HG03521 (cell line): Measurements from ENCODE around the gene ROR2.

ENCODE experiments used
- ATAC-seq: cut with Tn5 transposase; IDR thresholded peaks from one replicate; pipeline ENCODE4 v1.9.1; 2021; ENCODE audit warnings: mild to moderate bottlenecking, moderate library complexity; ENCODE audit not compliant: unreplicated experiment

Gene ROR2

GRCh38 chr9:91782708-91783214 lies 167.3 kb downstream of the ROR2 start:
- ATAC-seq = no peak

DNA sequence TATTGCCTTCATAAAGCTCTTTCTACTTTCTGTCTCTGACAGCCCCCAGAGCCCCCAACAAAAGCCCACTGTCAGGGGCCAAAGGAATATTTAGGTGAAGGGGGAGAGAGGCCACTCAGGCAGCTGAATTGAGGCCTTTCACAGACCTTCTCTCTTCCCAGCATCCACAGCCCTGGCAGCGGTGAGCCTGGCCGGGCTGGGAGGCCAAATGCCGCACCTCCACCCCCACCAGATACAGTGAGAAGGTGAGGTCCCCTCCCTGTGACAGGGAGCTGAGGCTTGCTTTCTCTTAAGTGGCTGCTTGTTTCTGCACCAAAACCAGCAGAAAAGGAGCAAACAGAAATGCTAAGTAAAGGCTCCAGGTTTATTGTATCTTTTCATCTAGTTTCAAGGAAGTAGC lies 168.1 kb downstream of the ROR2 start:
- no peak for ATAC-seq

- ATAC-seq = no peak
These were observed 168.9 kb downstream of the ROR2 start for GRCh38 chr9:91781116-91781515.

DNA sequence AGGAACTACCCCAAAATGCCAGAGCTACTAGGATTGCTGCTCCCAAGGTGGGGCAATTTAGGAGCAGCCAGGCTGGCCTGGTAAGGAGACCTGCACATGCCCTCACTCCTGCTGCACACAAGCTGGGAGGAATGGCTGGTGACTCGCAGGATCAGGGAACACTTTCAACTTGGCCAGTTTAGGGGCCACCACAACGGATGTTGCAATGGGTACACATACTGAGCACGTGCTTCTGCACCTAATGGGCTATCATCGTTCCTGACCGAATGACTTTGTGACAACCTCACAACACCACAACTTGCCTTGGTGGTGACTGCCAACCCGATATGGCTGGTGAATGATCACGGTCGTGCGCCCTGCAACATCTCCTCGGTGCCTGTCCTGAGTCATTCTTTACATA lies 172.0 kb downstream of the ROR2 start:
- ATAC-seq = no peak

GRCh38 chr9:91777292-91777830 lies 172.7 kb downstream of the ROR2 start:
- ATAC-seq = no peak

DNA sequence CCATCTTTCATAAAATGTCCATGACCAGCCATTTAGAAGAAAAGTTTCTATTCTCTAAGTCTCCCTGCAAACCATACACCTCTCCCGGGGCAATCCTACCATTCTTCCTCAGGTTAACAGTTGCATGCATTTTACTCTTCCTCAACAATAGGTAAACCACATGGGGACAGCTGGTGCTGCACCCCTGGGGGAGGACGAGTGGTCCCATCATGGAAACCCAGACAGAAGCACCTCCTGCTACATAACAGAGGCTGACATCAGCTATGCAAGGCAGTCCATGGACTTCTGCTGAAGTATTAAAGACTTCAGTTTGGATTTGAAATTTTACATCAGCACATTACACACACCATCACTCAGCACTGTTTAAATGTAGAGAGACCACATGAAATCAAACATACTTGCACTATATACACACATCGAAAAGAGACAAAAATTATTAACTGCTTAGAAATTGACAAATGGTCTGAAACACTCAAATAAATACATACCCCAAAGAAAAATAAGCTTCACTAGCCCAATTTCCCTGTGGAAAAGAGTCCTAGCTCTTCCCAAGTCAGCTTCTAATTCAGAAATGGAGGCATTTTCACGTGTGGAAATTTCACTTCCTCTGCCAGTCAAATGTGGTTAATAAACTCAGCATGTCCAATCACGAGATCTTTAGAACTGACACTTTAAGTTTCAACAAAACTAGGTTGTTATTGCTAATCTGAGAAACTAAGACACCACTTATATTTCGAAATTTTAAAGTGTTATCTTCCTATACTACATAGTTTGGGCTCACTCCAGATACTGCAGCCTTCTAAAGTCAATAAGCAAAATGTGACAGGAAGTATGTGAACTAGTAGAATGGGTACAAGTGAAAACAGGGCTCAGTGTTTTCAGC lies 173.4 kb downstream of the ROR2 start:
- ATAC-seq = no peak

DNA sequence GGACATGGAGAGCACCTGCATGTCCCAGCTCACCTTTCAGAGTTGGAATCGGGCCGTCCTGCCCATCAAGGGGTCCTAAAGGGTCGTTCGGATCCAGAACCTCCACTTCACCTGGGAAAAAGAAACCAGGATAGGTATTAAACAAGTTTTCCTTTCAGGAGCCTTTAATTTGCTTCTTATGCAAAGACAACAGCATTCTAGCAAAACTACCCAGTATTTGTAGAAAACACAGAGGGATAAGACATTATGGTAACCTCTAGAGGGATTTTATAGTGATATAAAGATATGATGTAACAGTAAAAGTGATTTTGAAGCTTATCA lies 174.4 kb downstream of the ROR2 start:
- ATAC-seq = no peak

GRCh38 chr9:91775011-91775707 lies 174.9 kb downstream of the ROR2 start:
- no peak for ATAC-seq

GRCh38 chr9:91773156-91773555 lies 176.9 kb downstream of the ROR2 start:
- no peak for ATAC-seq

- no peak for ATAC-seq
These were observed 178.2 kb downstream of the ROR2 start for GRCh38 chr9:91771864-91772263.

- no peak for ATAC-seq
These were observed 179.0 kb downstream of the ROR2 start for GRCh38 chr9:91771027-91771426.

- no peak for ATAC-seq
These were observed 179.8 kb downstream of the ROR2 start for GRCh38 chr9:91770229-91770628.

DNA sequence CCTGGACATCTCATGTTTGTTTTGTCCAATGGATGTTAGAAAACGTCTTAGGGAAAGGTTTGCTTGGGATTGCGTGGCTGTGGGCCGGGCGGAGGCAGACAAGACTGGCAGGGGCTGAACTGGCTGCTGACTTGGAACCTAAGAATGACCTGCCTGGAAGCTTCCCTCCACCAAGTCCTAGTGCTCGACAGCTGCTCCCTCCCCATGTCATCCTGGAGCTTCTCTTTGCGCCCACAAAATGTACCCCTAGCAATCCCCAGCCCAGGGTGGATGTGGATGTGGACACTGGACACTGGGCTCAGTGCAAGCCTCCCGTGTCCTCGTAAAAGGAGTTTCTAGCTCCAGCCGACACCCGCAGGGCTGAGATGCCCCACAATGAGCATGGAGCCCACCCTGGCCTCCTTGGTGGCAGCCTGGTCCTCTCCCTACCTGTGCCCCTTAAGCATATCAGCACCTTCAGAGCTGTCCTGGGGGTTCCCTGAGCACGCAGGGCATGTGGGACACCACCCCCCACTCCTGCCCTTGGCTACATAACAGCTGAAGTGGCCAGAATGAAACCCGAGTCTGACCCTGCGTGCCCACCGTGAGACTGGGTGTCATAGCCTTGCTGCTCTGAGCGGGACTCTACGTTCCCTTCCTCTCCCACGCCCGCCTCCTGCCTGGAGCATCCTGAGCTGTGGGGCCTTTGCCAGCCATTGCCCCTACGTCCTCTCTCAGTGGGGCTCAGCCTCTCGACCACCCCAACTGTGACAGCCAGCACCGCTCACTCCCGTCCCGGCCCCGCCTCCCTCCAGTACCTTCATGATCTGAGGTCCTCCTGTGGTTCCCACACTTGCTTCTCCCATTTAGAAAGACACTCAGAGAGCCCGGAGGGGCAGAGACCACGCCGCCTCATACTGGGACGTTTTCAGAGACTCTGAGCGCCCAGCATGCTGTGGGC lies 180.8 kb downstream of the ROR2 start:
- ATAC-seq = no peak

- ATAC-seq = no peak
These were observed 181.5 kb downstream of the ROR2 start for GRCh38 chr9:91768507-91768906.

GRCh38 chr9:91766315-91767069 lies 183.5 kb downstream of the ROR2 start:
- ATAC-seq = no peak

DNA sequence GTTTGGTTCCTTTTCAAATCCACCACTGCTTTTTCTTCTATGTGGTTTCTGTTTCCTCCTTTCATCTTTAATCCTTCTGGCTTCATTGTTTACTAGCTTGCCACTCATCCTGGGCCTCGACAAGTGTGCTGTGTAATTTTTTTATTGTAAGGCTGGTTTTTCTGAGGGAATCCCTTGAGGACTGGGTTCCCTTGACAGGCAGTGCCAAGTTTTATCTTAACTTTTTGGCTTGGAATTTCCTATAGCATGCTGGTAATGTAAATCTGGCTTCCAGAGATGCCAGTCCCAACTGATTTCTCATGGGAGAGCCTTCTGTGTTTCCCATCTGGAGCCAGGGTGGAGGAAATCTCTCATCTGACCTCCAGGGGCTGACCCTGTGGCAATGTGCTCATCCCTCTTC lies 184.7 kb downstream of the ROR2 start:
- ATAC-seq = no peak

DNA sequence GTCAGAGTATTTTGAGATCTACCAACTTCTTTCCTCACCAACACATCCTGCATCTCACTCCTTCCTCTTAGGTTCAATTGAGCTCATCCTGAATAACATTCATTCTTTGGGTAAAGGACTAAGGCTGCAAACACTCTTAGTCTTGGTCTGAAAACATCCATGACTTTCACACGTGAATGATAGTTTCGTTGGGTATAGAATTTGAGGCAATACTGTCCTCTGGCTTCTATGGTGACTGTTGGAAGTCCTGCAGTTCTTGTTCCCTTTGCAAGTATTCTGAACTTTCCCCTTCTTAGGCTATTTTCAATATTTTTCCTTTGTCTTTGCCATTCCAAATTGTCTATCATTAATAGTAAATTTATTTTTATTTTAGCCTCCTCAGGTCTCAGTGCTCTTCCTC lies 185.4 kb downstream of the ROR2 start:
- ATAC-seq = no peak

- ATAC-seq = no peak
These were observed 188.7 kb downstream of the ROR2 start for GRCh38 chr9:91761362-91761761.

DNA sequence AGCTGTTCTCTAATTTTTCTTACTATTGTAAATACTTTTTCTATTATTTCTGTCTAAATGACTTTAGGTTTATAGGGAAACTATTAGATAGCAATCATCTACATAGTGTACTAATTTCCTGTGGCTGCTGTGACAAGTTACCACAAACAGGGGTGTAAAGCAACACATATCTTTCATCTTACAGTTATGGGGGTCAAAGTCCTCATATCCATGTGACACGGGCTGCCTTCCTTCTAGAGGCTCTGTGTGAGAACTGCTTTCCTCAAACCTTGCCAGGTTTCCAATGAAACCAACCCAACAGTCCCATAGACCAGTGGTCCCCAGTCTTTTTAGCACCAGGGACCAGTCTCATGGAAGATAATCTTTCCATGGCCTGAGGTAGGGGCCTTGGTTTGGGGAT lies 189.1 kb downstream of the ROR2 start:
- ATAC-seq = no peak

DNA sequence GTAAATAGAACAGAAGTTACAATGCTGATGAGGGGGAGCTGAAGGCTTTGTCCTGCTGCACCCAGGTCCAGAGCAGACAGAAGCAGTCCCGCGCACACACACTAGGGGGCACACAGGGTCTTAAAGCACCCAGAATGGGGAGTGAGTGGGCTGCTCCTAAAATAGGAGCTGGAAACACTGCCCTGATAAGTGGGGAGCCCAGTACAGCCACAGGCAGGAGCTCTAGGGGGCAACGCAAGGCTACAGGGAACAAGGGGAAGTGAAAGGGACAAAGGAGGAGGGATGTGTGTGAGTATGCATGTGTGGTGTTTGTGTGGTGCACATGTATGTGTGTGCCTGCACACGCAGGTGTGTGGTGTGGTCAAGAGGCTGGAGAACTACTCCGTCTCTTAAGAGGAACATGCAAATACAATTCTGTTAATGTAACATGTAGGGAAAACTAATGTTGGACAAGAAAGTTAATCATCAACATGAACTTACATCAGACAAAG lies 191.5 kb downstream of the ROR2 start:
- ATAC-seq = peak; percentile 51
